KMS-11 (cell line): ENCODE measurements around the gene TBCB.
A peak's percentile ranks its signal among the peaks of the same experiment; 100 is the strongest.

ENCODE experiments used
- H2AFZ ChIP-seq: fragments of 200-600 bp; sonication (generic); 2 replicates; pipeline ENCODE4 v1.6.1; 2016; ENCODE audit warnings: antibody characterized with exemption, mixed run types, low read depth
- H3K27ac ChIP-seq: fragments of 200-600 bp; sonication (generic); 2 replicates; pipeline ENCODE4 v1.6.1; 2016; ENCODE audit warnings: mild to moderate bottlenecking, mixed run types
- H3K27me3 ChIP-seq: fragments of 200-600 bp; sonication (generic); 2 replicates; pipeline ENCODE4 v1.6.1; 2017; ENCODE audit warnings: mild to moderate bottlenecking, low read depth, mixed run types, moderate library complexity; ENCODE audit not compliant: insufficient read depth
- H3K36me3 ChIP-seq: fragments of 200-600 bp; sonication (generic); 2 replicates; pipeline ENCODE4 v1.6.1; 2017; ENCODE audit warnings: mild to moderate bottlenecking, mixed run types; ENCODE audit not compliant: insufficient read depth
- H3K4me1 ChIP-seq: fragments of 200-600 bp; sonication (generic); 2 replicates; pipeline ENCODE4 v1.6.1; 2016; ENCODE audit warnings: mild to moderate bottlenecking, low read depth, mixed run types; ENCODE audit not compliant: poor library complexity, severe bottlenecking
- H3K4me2 ChIP-seq: fragments of 200-600 bp; sonication (generic); 2 replicates; pipeline ENCODE4 v1.7.0; 2016; ENCODE audit warnings: mild to moderate bottlenecking, mixed run types
- H3K4me3 ChIP-seq: fragments of 200-600 bp; sonication (generic); IDR thresholded peaks from 2 replicates; pipeline ENCODE4 v1.6.1; 2017; ENCODE audit warnings: low read depth, low read length, mixed read lengths; ENCODE audit not compliant: insufficient read depth
- H3K79me2 ChIP-seq: fragments of 200-600 bp; sonication (generic); 2 replicates; pipeline ENCODE4 v1.6.1; 2016; ENCODE audit warnings: low read depth, mixed run types; ENCODE audit not compliant: insufficient read depth
- H3K9ac ChIP-seq: fragments of 200-600 bp; sonication (generic); 2 replicates; pipeline ENCODE4 v1.6.1; 2016; ENCODE audit warnings: mild to moderate bottlenecking, mixed run types
- H4K20me1 ChIP-seq: fragments of 200-600 bp; sonication (generic); 2 replicates; pipeline ENCODE4 v1.6.1; 2016; ENCODE audit warnings: mild to moderate bottlenecking, mixed run types; ENCODE audit not compliant: insufficient read depth
- TF ChIP-seq, protein P1 (sequence below): fragments of 200-600 bp; sonication (generic); conservative IDR thresholded peaks from 2 replicates; pipeline ENCODE4 v1.6.1; 2017; ENCODE audit warnings: low read depth, mild to moderate bottlenecking, antibody characterized with exemption, low read length, moderate library complexity, mixed read lengths

The TBCB gene

GRCh38 chr19:36139473-36140303 is 24.4 kb downstream of the TBCB start, which contains the start of gene CAPNS1:
Gene CAPNS1 (plus strand): TSS chr19:36140066. CDS start chr19:36141012, 946 bp downstream.
- TF ChIP-seq, protein P1, sequence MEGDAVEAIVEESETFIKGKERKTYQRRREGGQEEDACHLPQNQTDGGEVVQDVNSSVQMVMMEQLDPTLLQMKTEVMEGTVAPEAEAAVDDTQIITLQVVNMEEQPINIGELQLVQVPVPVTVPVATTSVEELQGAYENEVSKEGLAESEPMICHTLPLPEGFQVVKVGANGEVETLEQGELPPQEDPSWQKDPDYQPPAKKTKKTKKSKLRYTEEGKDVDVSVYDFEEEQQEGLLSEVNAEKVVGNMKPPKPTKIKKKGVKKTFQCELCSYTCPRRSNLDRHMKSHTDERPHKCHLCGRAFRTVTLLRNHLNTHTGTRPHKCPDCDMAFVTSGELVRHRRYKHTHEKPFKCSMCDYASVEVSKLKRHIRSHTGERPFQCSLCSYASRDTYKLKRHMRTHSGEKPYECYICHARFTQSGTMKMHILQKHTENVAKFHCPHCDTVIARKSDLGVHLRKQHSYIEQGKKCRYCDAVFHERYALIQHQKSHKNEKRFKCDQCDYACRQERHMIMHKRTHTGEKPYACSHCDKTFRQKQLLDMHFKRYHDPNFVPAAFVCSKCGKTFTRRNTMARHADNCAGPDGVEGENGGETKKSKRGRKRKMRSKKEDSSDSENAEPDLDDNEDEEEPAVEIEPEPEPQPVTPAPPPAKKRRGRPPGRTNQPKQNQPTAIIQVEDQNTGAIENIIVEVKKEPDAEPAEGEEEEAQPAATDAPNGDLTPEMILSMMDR, result 0 out of 2 replicates have a peak, but pooled peaks have one; percentile 38
- Histone ChIP-seq H3K36me3 (peaks cover 4% of the 10 kb centered on the region; the same call in 1 of the 2 replicates), H3K27ac (peak within 1 kb of the TSS; percentile 88), H3K9ac (peak within 1 kb of the TSS; percentile 91), H3K79me2 (peaks cover 18% of the 10 kb centered on the region; the same call in 1 of the 2 replicates), H3K4me3 (no peak within 1 kb of the TSS), H2AFZ (peak within 1 kb of the TSS; percentile 82), H3K27me3 (no peaks in the 10 kb centered on the region), H3K4me2 (peak within 1 kb of the TSS; percentile 93), H4K20me1 (no peaks in the 10 kb centered on the region), H3K4me1 (peaks cover 42% of the 10 kb centered on the region)

- H2AFZ ChIP-seq, result peak overlapping the region; percentile 82
- TF ChIP-seq, protein P1, result no peak
These were observed 25.2 kb downstream of the TBCB start for GRCh38 chr19:36140304-36141038.

GRCh38 chr19:36141039-36141927 is 26.0 kb downstream of the TBCB start:
- Histone ChIP-seq H4K20me1 (no peaks in the 10 kb centered on the region), H3K27me3 (no peaks in the 10 kb centered on the region), H2AFZ (no peak overlapping the region), H3K79me2 (peaks cover 18% of the 10 kb centered on the region; the same call in 1 of the 2 replicates), H3K36me3 (peaks cover 4% of the 10 kb centered on the region; the same call in 1 of the 2 replicates), H3K4me3 (no peak overlapping the region), H3K27ac (peak overlapping the region; percentile 88; the same call in 1 of the 2 replicates), H3K9ac (peak overlapping the region; percentile 91; the same call in 1 of the 2 replicates), H3K4me1 (peaks cover 36% of the 10 kb centered on the region), H3K4me2 (peak overlapping the region; percentile 93)
- TF ChIP-seq, protein P1, result no peak

More at GRCh38 chr19:36140304-36141038, 25.2 kb downstream of the TBCB start:
- Histone ChIP-seq H3K27ac (peak overlapping the region; percentile 88), H4K20me1 (no peaks in the 10 kb centered on the region), H3K4me2 (peak overlapping the region; percentile 93), H3K36me3 (peaks cover 4% of the 10 kb centered on the region; the same call in 1 of the 2 replicates), H3K79me2 (peaks cover 18% of the 10 kb centered on the region; the same call in 1 of the 2 replicates), H3K27me3 (no peaks in the 10 kb centered on the region), H3K4me3 (no peak overlapping the region), H3K9ac (peak overlapping the region; percentile 91), H3K4me1 (peaks cover 42% of the 10 kb centered on the region)

GRCh38 chr19:36142046-36142445 is 26.8 kb downstream of the TBCB start:
- no peak overlapping the region for H3K4me3 ChIP-seq
- H3K4me1 ChIP-seq, result peaks cover 32% of the 10 kb centered on the region
- no peaks in the 10 kb centered on the region for H3K27me3 ChIP-seq
- no peak overlapping the region for H2AFZ ChIP-seq
- H3K79me2 ChIP-seq, result peaks cover 18% of the 10 kb centered on the region; the same call in 1 of the 2 replicates
- H3K27ac ChIP-seq, result no peak overlapping the region
- no peaks in the 10 kb centered on the region for H4K20me1 ChIP-seq
- H3K9ac ChIP-seq, result no peak overlapping the region
- TF ChIP-seq, protein P1, result no peak
- H3K36me3 ChIP-seq, result peaks cover 4% of the 10 kb centered on the region; the same call in 1 of the 2 replicates
- no peak overlapping the region; the same call in 1 of the 2 replicates for H3K4me2 ChIP-seq
